Activated CD8-positive, alpha-beta memory T cell treated with anti-CD3 and anti-CD28 coated beads, Interleukin-2, amount 50 U/mL, for 1 hour (primary cell): Measurements from ENCODE around the gene GRID1.

Experiments used
- DNase-seq: peaks from one replicate; pipeline ENCODE4 v3.0.0-alpha.2; 2020; ENCODE audit errors: extremely low read depth

Gene GRID1

GRCh38 chr10:85811405-85811804 is 555.2 kb downstream of the GRID1 start:
- DNase-seq, result no peak

GRCh38 chr10:85810674-85811073 is 555.9 kb downstream of the GRID1 start:
- DNase-seq, result no peak

- DNase-seq, result no peak
Observed at GRCh38 chr10:85795460-85795859, 571.1 kb downstream of the GRID1 start.

GRCh38 chr10:85794553-85794952 is 572.0 kb downstream of the GRID1 start:
- no peak for DNase-seq

- DNase-seq, result no peak
Observed at GRCh38 chr10:85792533-85792858, 574.1 kb downstream of the GRID1 start.

- DNase-seq, result no peak
Observed at GRCh38 chr10:85791818-85792532, 574.6 kb downstream of the GRID1 start.

- no peak for DNase-seq
Observed at GRCh38 chr10:85789982-85790789, 576.4 kb downstream of the GRID1 start.

- no peak for DNase-seq
Observed at GRCh38 chr10:85789125-85789524, 577.5 kb downstream of the GRID1 start.

GRCh38 chr10:85788570-85788969 is 578.0 kb downstream of the GRID1 start:
- no peak for DNase-seq

- no peak for DNase-seq
Observed at GRCh38 chr10:85787881-85788280, 578.7 kb downstream of the GRID1 start.

GRCh38 chr10:85787393-85787792 is 579.2 kb downstream of the GRID1 start:
- DNase-seq, result no peak

- no peak for DNase-seq
Observed at GRCh38 chr10:85786401-85786899, 580.1 kb downstream of the GRID1 start.

GRCh38 chr10:85784792-85785191 is 581.8 kb downstream of the GRID1 start:
- no peak for DNase-seq

GRCh38 chr10:85781404-85781803 is 585.2 kb downstream of the GRID1 start:
- DNase-seq, result no peak

GRCh38 chr10:85778074-85778473 is 588.5 kb downstream of the GRID1 start:
- DNase-seq, result no peak

- DNase-seq, result no peak
Observed at GRCh38 chr10:85767891-85768290, 598.7 kb downstream of the GRID1 start.

- no peak for DNase-seq
Observed at GRCh38 chr10:85764108-85764507, 602.5 kb downstream of the GRID1 start.

GRCh38 chr10:85761906-85762445 is 604.6 kb downstream of the GRID1 start:
- DNase-seq, result no peak

GRCh38 chr10:85741626-85742300 is 624.8 kb downstream of the GRID1 start:
- DNase-seq, result no peak

GRCh38 chr10:85735997-85736396 is 630.6 kb downstream of the GRID1 start:
- DNase-seq, result no peak

- no peak for DNase-seq
Observed at GRCh38 chr10:85734791-85735190, 631.8 kb downstream of the GRID1 start.

- DNase-seq, result no peak
Observed at GRCh38 chr10:85724215-85724614, 642.4 kb downstream of the GRID1 start.
